HG03103 (cell line): ENCODE measurements around the gene ZFYVE28.

Experiments used
- ATAC-seq: cut with Tn5 transposase; IDR thresholded peaks from one replicate; pipeline ENCODE4 v1.9.1; 2021; ENCODE audit warnings: low read depth; ENCODE audit not compliant: unreplicated experiment

Gene ZFYVE28

GRCh38 chr4:2356123-2357069 lies 62.0 kb downstream of the ZFYVE28 start:
- ATAC-seq, result no peak

GRCh38 chr4:2354760-2355159 lies 63.7 kb downstream of the ZFYVE28 start:
- no peak for ATAC-seq

- ATAC-seq, result no peak
Observed at GRCh38 chr4:2354118-2354517, 64.3 kb downstream of the ZFYVE28 start.

- ATAC-seq, result no peak
Observed at GRCh38 chr4:2353222-2354107, 65.0 kb downstream of the ZFYVE28 start.

- ATAC-seq, result no peak
Observed at GRCh38 chr4:2352729-2353221, 65.7 kb downstream of the ZFYVE28 start.

- no peak for ATAC-seq
Observed at GRCh38 chr4:2352171-2352570, 66.3 kb downstream of the ZFYVE28 start.

GRCh38 chr4:2350982-2351381 lies 67.5 kb downstream of the ZFYVE28 start:
- ATAC-seq, result no peak

GRCh38 chr4:2348786-2349185 lies 69.7 kb downstream of the ZFYVE28 start:
- no peak for ATAC-seq

- ATAC-seq, result no peak
Observed at GRCh38 chr4:2347190-2347589, 71.3 kb downstream of the ZFYVE28 start.

- ATAC-seq, result no peak
Observed at GRCh38 chr4:2343476-2343875, 75.0 kb downstream of the ZFYVE28 start.

- ATAC-seq, result no peak
Observed at GRCh38 chr4:2341911-2342652, 76.4 kb downstream of the ZFYVE28 start.

GRCh38 chr4:2341261-2341841 lies 77.1 kb downstream of the ZFYVE28 start:
- ATAC-seq, result no peak

GRCh38 chr4:2340272-2341061 lies 78.0 kb downstream of the ZFYVE28 start:
- no peak for ATAC-seq

GRCh38 chr4:2339458-2340271 lies 78.8 kb downstream of the ZFYVE28 start:
- no peak for ATAC-seq

GRCh38 chr4:2338754-2339457 lies 79.5 kb downstream of the ZFYVE28 start:
- no peak for ATAC-seq

- ATAC-seq, result no peak
Observed at GRCh38 chr4:2337896-2338295, 80.5 kb downstream of the ZFYVE28 start.

- ATAC-seq, result no peak
Observed at GRCh38 chr4:2337131-2337723, 81.2 kb downstream of the ZFYVE28 start.

- ATAC-seq, result no peak
Observed at GRCh38 chr4:2336659-2337058, 81.8 kb downstream of the ZFYVE28 start.
